ENCODE data around the gene PRKX.

Gene PRKX

DNA sequence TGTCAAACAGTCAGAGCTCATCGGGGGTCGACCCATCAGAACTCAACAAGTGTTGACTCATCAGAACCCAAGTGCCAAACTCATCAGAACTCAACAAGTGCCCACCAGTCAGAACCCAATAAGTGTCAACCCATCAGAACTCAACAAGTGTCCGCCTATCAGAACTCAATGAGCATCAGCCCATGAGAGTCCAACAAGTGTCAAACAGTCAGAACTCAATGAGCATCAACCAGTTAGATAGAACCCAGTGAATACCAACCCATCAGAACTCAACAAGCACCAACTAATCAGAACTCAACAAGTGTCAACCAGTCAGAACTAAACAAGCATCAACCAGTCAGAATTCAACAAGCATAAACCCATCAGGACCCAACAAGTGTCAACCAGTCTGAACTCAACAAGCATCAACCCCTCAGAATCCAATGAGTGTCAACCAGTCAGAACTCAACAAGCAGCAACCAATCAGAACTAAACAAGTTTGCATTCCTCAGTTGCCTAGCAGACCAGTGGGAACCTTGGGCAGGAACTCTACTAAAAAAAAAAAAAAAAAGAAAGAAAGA, 115.3 kb downstream of the PRKX start:
- Histone ChIP-seq H3K9me3 (replicated peaks; ENCODE audit: insufficient read depth, low read length) (no peaks in the 10 kb centered on the region), H4K20me1 (ENCODE audit: insufficient read depth, low read length) (no peaks in the 10 kb centered on the region), H3K27ac (ENCODE audit: low read length) (no peak overlapping the region), H3F3A (ENCODE audit: insufficient read depth, low read length) (no peaks in the 10 kb centered on the region), H3K27me3 (replicated peaks; ENCODE audit: insufficient read depth, low read length) (no peaks in the 10 kb centered on the region), H3K79me2 (ENCODE audit: low read length) (no peaks in the 10 kb centered on the region), H3K9ac (ENCODE audit: low read length) (no peak overlapping the region), H3K4me3 (ENCODE audit: low read length) (no peak overlapping the region), H3K9me2 (replicated peaks; ENCODE audit: insufficient read depth, low read length) (no peaks in the 10 kb centered on the region), H3K4me2 (ENCODE audit: low read depth, low read length) (no peak overlapping the region), H3K4me1 (ENCODE audit: low read length) (no peaks in the 10 kb centered on the region), H2AFZ (ENCODE audit: low read length) (no peak overlapping the region), H3K36me3 (replicated peaks; ENCODE audit: insufficient read depth, low read length) (no peaks in the 10 kb centered on the region)
- DNase-seq = no peak
- TF ChIP-seq EZH2phosphoT487 (IDR thresholded peaks at IDR 0.05; ENCODE audit: low read length) (no peak), EZH2 (optimal IDR thresholded peaks at IDR 0.05; ENCODE audit: low read depth, low read length) (no peak)
- TF ChIP-seq, protein P1, sequence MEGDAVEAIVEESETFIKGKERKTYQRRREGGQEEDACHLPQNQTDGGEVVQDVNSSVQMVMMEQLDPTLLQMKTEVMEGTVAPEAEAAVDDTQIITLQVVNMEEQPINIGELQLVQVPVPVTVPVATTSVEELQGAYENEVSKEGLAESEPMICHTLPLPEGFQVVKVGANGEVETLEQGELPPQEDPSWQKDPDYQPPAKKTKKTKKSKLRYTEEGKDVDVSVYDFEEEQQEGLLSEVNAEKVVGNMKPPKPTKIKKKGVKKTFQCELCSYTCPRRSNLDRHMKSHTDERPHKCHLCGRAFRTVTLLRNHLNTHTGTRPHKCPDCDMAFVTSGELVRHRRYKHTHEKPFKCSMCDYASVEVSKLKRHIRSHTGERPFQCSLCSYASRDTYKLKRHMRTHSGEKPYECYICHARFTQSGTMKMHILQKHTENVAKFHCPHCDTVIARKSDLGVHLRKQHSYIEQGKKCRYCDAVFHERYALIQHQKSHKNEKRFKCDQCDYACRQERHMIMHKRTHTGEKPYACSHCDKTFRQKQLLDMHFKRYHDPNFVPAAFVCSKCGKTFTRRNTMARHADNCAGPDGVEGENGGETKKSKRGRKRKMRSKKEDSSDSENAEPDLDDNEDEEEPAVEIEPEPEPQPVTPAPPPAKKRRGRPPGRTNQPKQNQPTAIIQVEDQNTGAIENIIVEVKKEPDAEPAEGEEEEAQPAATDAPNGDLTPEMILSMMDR (IDR thresholded peaks at IDR 0.05; ENCODE audit: low read length) = no peak

DNA sequence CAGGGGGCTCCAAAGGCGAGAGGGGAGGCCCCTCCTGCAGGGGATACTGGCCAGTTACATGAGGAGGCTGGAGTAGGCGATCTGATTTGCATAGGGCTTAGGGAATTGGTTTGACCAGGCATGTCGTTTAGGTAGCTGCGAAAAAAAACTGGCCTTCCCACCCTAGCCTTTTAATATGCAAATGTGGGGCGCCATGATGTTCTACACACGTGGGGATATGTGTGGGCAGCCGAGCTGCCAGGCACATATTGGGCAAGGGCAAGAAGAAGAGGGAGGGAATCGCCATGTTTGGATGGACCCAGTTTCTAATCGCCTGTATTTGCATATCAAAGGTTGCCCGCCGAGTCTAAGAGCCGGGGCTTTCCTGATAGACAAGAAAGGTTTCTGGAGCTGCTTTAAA, 121.3 kb downstream of the PRKX start:
- Histone ChIP-seq H4K20me1 (ENCODE audit: insufficient read depth, low read length) (no peaks in the 10 kb centered on the region), H3K4me1 (ENCODE audit: low read length) (no peaks in the 10 kb centered on the region), H3K9ac (ENCODE audit: low read length) (no peak overlapping the region), H3K9me3 (replicated peaks; ENCODE audit: insufficient read depth, low read length) (no peaks in the 10 kb centered on the region), H3K36me3 (replicated peaks; ENCODE audit: insufficient read depth, low read length) (no peaks in the 10 kb centered on the region), H3K27ac (ENCODE audit: low read length) (no peak overlapping the region), H3K9me2 (replicated peaks; ENCODE audit: insufficient read depth, low read length) (no peaks in the 10 kb centered on the region), H3K4me3 (ENCODE audit: low read length) (no peak overlapping the region), H2AFZ (ENCODE audit: low read length) (no peak overlapping the region), H3K79me2 (ENCODE audit: low read length) (no peaks in the 10 kb centered on the region), H3K27me3 (replicated peaks; ENCODE audit: insufficient read depth, low read length) (no peaks in the 10 kb centered on the region), H3K4me2 (ENCODE audit: low read depth, low read length) (no peak overlapping the region), H3F3A (ENCODE audit: insufficient read depth, low read length) (no peaks in the 10 kb centered on the region)
- no peak for DNase-seq
- TF ChIP-seq EZH2phosphoT487 (IDR thresholded peaks at IDR 0.05; ENCODE audit: low read length) (no peak), EZH2 (optimal IDR thresholded peaks at IDR 0.05; ENCODE audit: low read depth, low read length) (no peak)
- TF ChIP-seq, protein P1 (IDR thresholded peaks at IDR 0.05; ENCODE audit: low read length) = no peak

DNA sequence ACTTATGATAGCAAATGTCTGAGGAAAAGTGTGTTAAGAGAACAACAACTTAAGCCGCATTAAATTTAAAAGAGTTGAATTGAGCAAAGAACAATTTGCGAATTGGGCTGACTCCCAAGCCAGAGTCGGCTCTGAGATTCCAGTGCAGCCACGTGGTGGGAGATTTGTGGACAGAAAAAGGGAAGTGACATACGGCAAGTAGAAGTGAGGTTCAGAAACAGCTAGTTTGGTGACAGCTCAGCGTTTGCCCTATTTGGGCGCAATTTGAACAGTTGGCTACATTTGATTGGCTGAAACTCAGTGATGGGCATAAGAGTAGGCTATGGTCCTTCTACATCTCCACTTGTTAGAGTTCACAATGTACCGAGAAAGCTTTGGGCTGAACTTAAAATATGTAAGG, 124.0 kb downstream of the PRKX start:
- Histone ChIP-seq H4K20me1 (ENCODE audit: insufficient read depth, low read length) (no peaks in the 10 kb centered on the region), H3K9me2 (replicated peaks; ENCODE audit: insufficient read depth, low read length) (no peaks in the 10 kb centered on the region), H3K9ac (ENCODE audit: low read length) (no peak overlapping the region), H3F3A (ENCODE audit: insufficient read depth, low read length) (no peaks in the 10 kb centered on the region), H3K4me3 (ENCODE audit: low read length) (no peak overlapping the region), H3K4me1 (ENCODE audit: low read length) (no peaks in the 10 kb centered on the region), H3K79me2 (ENCODE audit: low read length) (no peaks in the 10 kb centered on the region), H3K27me3 (replicated peaks; ENCODE audit: insufficient read depth, low read length) (no peaks in the 10 kb centered on the region), H2AFZ (ENCODE audit: low read length) (no peak overlapping the region), H3K4me2 (ENCODE audit: low read depth, low read length) (no peak overlapping the region), H3K36me3 (replicated peaks; ENCODE audit: insufficient read depth, low read length) (no peaks in the 10 kb centered on the region), H3K9me3 (replicated peaks; ENCODE audit: insufficient read depth, low read length) (no peaks in the 10 kb centered on the region), H3K27ac (ENCODE audit: low read length) (no peak overlapping the region)
- no peak for DNase-seq
- TF ChIP-seq, protein P1 (IDR thresholded peaks at IDR 0.05; ENCODE audit: low read length) = no peak
- TF ChIP-seq EZH2phosphoT487 (IDR thresholded peaks at IDR 0.05; ENCODE audit: low read length) = no peak
- TF ChIP-seq EZH2 (optimal IDR thresholded peaks at IDR 0.05; ENCODE audit: low read depth, low read length) = no peak
